ENCODE measurements around the gene CASZ1.

- TF ChIP-seq POLR2A (IDR thresholded peaks at IDR 0.05) (no peak), CTCF (IDR thresholded peaks at IDR 0.05) (peak in 3 of 4 experiments; percentile 46 to 74 (median 64)), POLR2AphosphoS5 (IDR thresholded peaks at IDR 0.05) (peak; percentile 28)
These were observed 103.9 kb downstream of the CASZ1 start for GRCh38 chr1:10692401-10693021.
